Spleen (tissue), 11 donors: ENCODE data around the gene SLC25A2. TPM values are rescaled to one million over a fixed set of nuclear protein-coding genes. Genes with fewer than 3 reads are reported as not detected.
"Not testable (repeated sequence)": the region's sequence is repeated elsewhere in the genome, so short reads cannot be mapped to it uniquely, and the experiment has no call there.

Experiments
- DNase-seq: peaks from one replicate; pipeline ENCODE4 v3.0.0-alpha.2; 2020
- H3K27ac ChIP-seq, 8 donors: fragments of 200-600 bp; sonication (generic) in 7 of 8; 1 replicate in 4 of 8; 2 replicates in 4 of 8; pipeline versions ENCODE4 v1.5.0 to v1.8.0; 2016 to 2021; ENCODE audit warnings: inconsistent platforms in 4 of 8, mild to moderate bottlenecking in 4 of 8, moderate library complexity in 1 of 8
- H3K27me3 ChIP-seq, 7 donors: fragments of 200-600 bp; sonication (generic) in 6 of 7; replicated peaks in 1 of 7; 1 replicate in 4 of 7; 2 replicates in 3 of 7; pipeline versions ENCODE4 v1.5.0 to v1.8.0; 2016 to 2021; ENCODE audit warnings: inconsistent platforms in 3 of 7, mild to moderate bottlenecking in 1 of 7
- H3K36me3 ChIP-seq, 6 donors: fragments of 200-600 bp; sonication (generic) in 5 of 6; 1 replicate in 4 of 6; 2 replicates in 2 of 6; pipeline versions ENCODE4 v1.5.0 to v1.8.0; 2016 to 2021; ENCODE audit warnings: inconsistent platforms in 2 of 6
- H3K4me1 ChIP-seq, 6 donors: fragments of 200-600 bp; sonication (generic) in 5 of 6; 1 replicate in 3 of 6; 2 replicates in 3 of 6; pipeline versions ENCODE4 v1.5.0 to v1.8.0; 2016 to 2021; ENCODE audit warnings: inconsistent platforms in 3 of 6
- H3K4me3 ChIP-seq, 8 donors: fragments of 200-600 bp; sonication (generic) in 7 of 8; 1 replicate in 4 of 8; 2 replicates in 4 of 8; pipeline versions ENCODE4 v1.5.0 to v1.8.0; 2016 to 2021; ENCODE audit warnings: inconsistent platforms in 4 of 8, mild to moderate bottlenecking in 4 of 8, moderate library complexity in 2 of 8
- H3K9me3 ChIP-seq, 8 donors: fragments of 200-600 bp; sonication (generic) in 7 of 8; 1 replicate in 4 of 8; 2 replicates in 4 of 8; pipeline versions ENCODE4 v1.5.0 to v1.8.0; 2016 to 2021; ENCODE audit warnings: inconsistent platforms in 4 of 8
- CTCF ChIP-seq, 11 experiments: fragments of 200-600 bp in 7 of 11; fragments of 450-650 bp in 4 of 11; sonication (generic) in 4 of 11; IDR thresholded peaks in 8 of 11; conservative IDR thresholded peaks in 3 of 11; 1 replicate in 7 of 11; 2 replicates in 4 of 11; pipeline versions ENCODE4 v1.4.0 to v1.8.0; 2016 to 2021; ENCODE audit warnings: antibody characterized with exemption in 11 of 11, inconsistent platforms in 4 of 11, mild to moderate bottlenecking in 1 of 11
- POLR2A ChIP-seq, 3 donors: fragments of 450-650 bp; IDR thresholded peaks; one replicate each; pipeline ENCODE4 v1.5.1; 2017; ENCODE audit warnings: antibody characterized with exemption in 3 of 3, mild to moderate bottlenecking in 1 of 3
- POLR2AphosphoS5 ChIP-seq, 3 donors: sonication (generic); formaldehyde crosslinking; IDR thresholded peaks; one replicate each; pipeline ENCODE4 v1.5.1; 2017; ENCODE audit warnings: antibody characterized with exemption in 3 of 3
- WGBS, 5 donors: extraction: QIAGEN DNeasy Blood & Tissue Kit in 3 of 5; methylation state at CpG; one replicate each; pipeline versions ENCODE4 v1.1.5 to v1.1.7; 2013 to 2018; 5-methylcytosine and 5-hydroxymethylcytosine counted together
- intact Hi-C: fragments of 100-400 bp; cut with DNase I; formaldehyde crosslinking; loops from one replicate; pipeline ENCODE4 v1.15.0; 2023; ENCODE audit warnings: low total_unique reads
- polyA plus RNA-seq, 3 donors: library from polyadenylated mRNA; stranded (reverse); fragments of 200-250 nt; gene quantifications; one replicate each; pipeline ENCODE4 v1.2.1, GENCODE V29; 2013
- total RNA-seq, 7 donors: library from RNA; depleted of rRNA in 3 of 7; stranded (reverse); fragments of >200 nt in 3 of 7; fragmentation: NEBNext Ultra II Directional in 4 of 7; extraction: Animal tissue kit (Norgen Biotek cat#: 25700) in 4 of 7; gene quantifications; one replicate each; pipeline versions ENCODE4 v1.1.0 to v1.2.1, GENCODE V29; 2016 to 2021
- donor health status: healthy with polysubstance abuse.
- donor health status: DM: no; HTN: no; CAD: no; lungs with moderate emphysema.
- donor health status: DM: no; HTN: no; CAD: no.
- donor health status: Bipolar disorder and iron deficiency.
- donor health status: healthy.
- donor health status: DM: no; HTN: no; CAD: no.
- donor health status: DM: yes; HTN: yes; CAD: no.

The SLC25A2 gene
- total and polyA plus RNA-seq, 10 donors, result 0.05 to 3.0 (median 1.5) TPM

GRCh38 chr5:141319699-141320098 is 15.8 kb upstream of the SLC25A2 start:
- intact Hi-C loops, result no loop called here
- no peak for DNase-seq
- 76 to 82% (median 79%) methylated on average over 5 of the region's 5 CpGs for WGBS, 5 donors
- H3K27ac ChIP-seq, result peak overlapping the region in 4 of 8 donors; percentile 93 to 98 (median 96)
- H3K36me3 ChIP-seq, result peaks cover 9 to 53% (median 38%) of the 10 kb centered on the region in 6 donors
- H3K4me3 ChIP-seq, result peak overlapping the region; percentile 49 to 82 (median 66)
- no peaks in the 10 kb centered on the region for H3K27me3 ChIP-seq
- H3K9me3 ChIP-seq, result peaks cover 41 to 94% (median 92%) of the 10 kb centered on the region in 8 donors
- TF ChIP-seq CTCF (IDR thresholded peaks at IDR 0.05 in 8 of 11, conservative IDR thresholded peaks at IDR 0.05 in 3 of 11) (no peak), POLR2A (IDR thresholded peaks at IDR 0.05) (no peak)
- peaks cover 4 to 22% (median 11%) of the 10 kb centered on the region in 6 donors for H3K4me1 ChIP-seq

GRCh38 chr5:141319202-141319601 is 15.4 kb upstream of the SLC25A2 start:
- Histone ChIP-seq H3K4me3 (peak overlapping the region in 2 of 8 donors; percentile 49 to 82), H3K27me3 (no peaks in the 10 kb centered on the region), H3K36me3 (peaks cover 9 to 58% (median 38%) of the 10 kb centered on the region in 6 donors), H3K9me3 (peaks cover 43 to 94% (median 92%) of the 10 kb centered on the region in 8 donors), H3K4me1 (peaks cover 4 to 22% (median 11%) of the 10 kb centered on the region in 6 donors), H3K27ac (no peak overlapping the region)
- 95 to 99% (median 98%) methylated on average over 6 of the region's 6 CpGs for WGBS, 5 donors
- TF ChIP-seq POLR2A (IDR thresholded peaks at IDR 0.05) (no peak), POLR2AphosphoS5 (IDR thresholded peaks at IDR 0.05) (no peak), CTCF (IDR thresholded peaks at IDR 0.05 in 8 of 11, conservative IDR thresholded peaks at IDR 0.05 in 3 of 11) (no peak)
- no peak for DNase-seq
- intact Hi-C loops, result no loop called here

- intact Hi-C loops, DNase-seq, H3K27ac ChIP-seq, H3K4me3 ChIP-seq, H3K27me3 ChIP-seq: not testable (repeated sequence)
- 89 to 97% (median 91%) methylated on average over 4 of the region's 4 CpGs for WGBS, 5 donors
- Histone ChIP-seq H3K4me1 (peaks cover 4 to 22% (median 11%) of the 10 kb centered on the region in 6 donors), H3K36me3 (peaks cover 9 to 81% (median 38%) of the 10 kb centered on the region in 6 donors), H3K9me3 (peaks cover 54 to 94% (median 92%) of the 10 kb centered on the region in 8 donors)
Observed at GRCh38 chr5:141316963-141317362, 13.1 kb upstream of the SLC25A2 start.

- Histone ChIP-seq H3K27me3 (no peaks in the 10 kb centered on the region), H3K9me3 (peaks cover 48 to 100% (median 100%) of the 10 kb centered on the region in 8 donors), H3K36me3 (peaks cover 5 to 89% (median 28%) of the 10 kb centered on the region in 6 donors), H3K4me1 (peaks cover 0 to 2% (median 0%) of the 10 kb centered on the region in 6 donors), H3K4me3 (no peak overlapping the region), H3K27ac (no peak overlapping the region)
- intact Hi-C loops, result no loop called here
- no peak for DNase-seq
- TF ChIP-seq POLR2A (IDR thresholded peaks at IDR 0.05), result no peak
- no peak for TF ChIP-seq CTCF (IDR thresholded peaks at IDR 0.05 in 8 of 11, conservative IDR thresholded peaks at IDR 0.05 in 3 of 11)
- no peak for TF ChIP-seq POLR2AphosphoS5 (IDR thresholded peaks at IDR 0.05)
Observed at GRCh38 chr5:141313711-141314110, 9.9 kb upstream of the SLC25A2 start.

GRCh38 chr5:141306630-141307029 is 2.8 kb upstream of the SLC25A2 start:
- peaks cover 29 to 100% (median 100%) of the 10 kb centered on the region in 8 donors for H3K9me3 ChIP-seq
- H3K4me3 ChIP-seq, result no peak overlapping the region
- no peaks in the 10 kb centered on the region for H3K4me1 ChIP-seq
- TF ChIP-seq POLR2AphosphoS5 (IDR thresholded peaks at IDR 0.05) (no peak), POLR2A (IDR thresholded peaks at IDR 0.05) (no peak), CTCF (IDR thresholded peaks at IDR 0.05 in 8 of 11, conservative IDR thresholded peaks at IDR 0.05 in 3 of 11) (no peak)
- no peak for DNase-seq
- H3K27me3 ChIP-seq, result no peaks in the 10 kb centered on the region
- H3K36me3 ChIP-seq, result peaks cover 0 to 62% (median 2%) of the 10 kb centered on the region in 6 donors
- intact Hi-C loops, result no loop called here
- 91 to 100% (median 100%) methylated on average over 1 of the region's 1 CpG for WGBS, 5 donors
- H3K27ac ChIP-seq, result no peak overlapping the region
